Motor neuron (in vitro differentiated cells): ENCODE data around the gene RCOR1. TPM values are rescaled to one million over a fixed set of nuclear protein-coding genes. Genes with fewer than 3 reads are reported as not detected.

Source experiments
- ATAC-seq, 8 experiments: fragments of 200-7000 bp; cut with Tn5 transposase; replicated peaks in 6 of 8; 2 replicates each; pipeline ENCODE4 v1.8.0; 2021; ENCODE audit warnings: mild to moderate bottlenecking in 8 of 8, moderate library complexity in 8 of 8
- H3K27ac ChIP-seq, 2 donors: fragments of 250-450 bp; sonication (Bioruptor Pico); 2 replicates each; pipeline ENCODE4 v1.9.0; 2021; ENCODE audit warnings: antibody characterized with exemption in 2 of 2, mild to moderate bottlenecking in 2 of 2, moderate library complexity in 1 of 2
- H3K4me1 ChIP-seq, 2 donors: fragments of 250-450 bp; sonication (Bioruptor Pico); replicated peaks in 1 of 2; 2 replicates each; pipeline ENCODE4 v1.6.1; 2021; ENCODE audit warnings: antibody characterized with exemption in 2 of 2, mild to moderate bottlenecking in 2 of 2, moderate library complexity in 1 of 2
- H3K4me3 ChIP-seq, 5 donors: fragments of 250-450 bp; sonication (Bioruptor Pico); 2 replicates each; pipeline ENCODE4 v1.9.0; 2021; ENCODE audit warnings: antibody characterized with exemption in 5 of 5, mild to moderate bottlenecking in 5 of 5, moderate library complexity in 4 of 5
- WGBS, 10 experiments: fragments of 450-650 bp; shearing (Covaris generic); methylation state at CpG; one replicate each; pipeline ENCODE4 v1.0.0; 2022; 5-methylcytosine and 5-hydroxymethylcytosine counted together
- in situ Hi-C, 9 experiments: fragments of 400-800 bp; cut with MboI; loops; one replicate each; pipeline ENCODE4 v1.15.0; 2021; ENCODE audit warnings: low sequenced_read_pairs in 9 of 9, low pct_unique_long_range_greater_than_20kb in 2 of 9; ENCODE audit not compliant: unreplicated experiment in 9 of 9
- total RNA-seq, 8 experiments: library from RNA; unstranded; fragments of 300-600 nt; gene quantifications; 2 replicates each; pipeline versions ENCODE4 v1.2.3 to v1.2.4, GENCODE V29; 2022

The RCOR1 gene
- total RNA-seq, 8 experiments from 2014 or later, result 8.2 to 66.2 (median 11.0) TPM

DNA sequence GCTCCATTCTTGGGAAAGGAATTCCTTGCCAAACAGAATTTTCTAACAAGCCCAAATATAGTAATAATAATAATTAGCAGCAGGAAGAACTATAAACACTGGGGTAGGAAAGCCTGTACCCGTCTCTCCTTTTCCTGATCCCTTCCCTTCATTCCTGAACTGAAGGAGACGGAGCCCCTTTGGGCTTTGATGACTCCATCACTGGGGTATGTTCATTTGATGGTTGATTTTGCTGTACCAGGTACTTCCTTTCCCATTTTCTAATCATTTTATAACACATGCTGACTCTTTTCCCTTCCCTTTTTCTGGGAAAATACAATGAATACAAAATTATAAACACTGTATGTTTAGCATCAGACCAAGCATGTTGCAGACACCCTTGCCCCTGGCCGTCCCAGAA is 3.6 kb upstream of the RCOR1 start:
- 58 to 100% (median 69%) methylated on average over 1 to 3 of the region's 3 CpGs; no CpG with 5 or more reads in 3 of the 10 experiments for WGBS, 10 experiments
- peaks cover 8 to 16% of the 10 kb centered on the region in 2 donors for H3K4me1 ChIP-seq
- in situ Hi-C loops, result no loop called here
- H3K4me3 ChIP-seq, result no peak overlapping the region
- H3K27ac ChIP-seq, result no peak overlapping the region
- no peak for ATAC-seq

GRCh38 chr14:102589761-102590290 is 2.6 kb upstream of the RCOR1 start:
- 80 to 100% (median 87%) methylated on average over 1 to 9 of the region's 12 CpGs; no CpG with 5 or more reads in 4 of the 10 experiments for WGBS, 10 experiments

DNA sequence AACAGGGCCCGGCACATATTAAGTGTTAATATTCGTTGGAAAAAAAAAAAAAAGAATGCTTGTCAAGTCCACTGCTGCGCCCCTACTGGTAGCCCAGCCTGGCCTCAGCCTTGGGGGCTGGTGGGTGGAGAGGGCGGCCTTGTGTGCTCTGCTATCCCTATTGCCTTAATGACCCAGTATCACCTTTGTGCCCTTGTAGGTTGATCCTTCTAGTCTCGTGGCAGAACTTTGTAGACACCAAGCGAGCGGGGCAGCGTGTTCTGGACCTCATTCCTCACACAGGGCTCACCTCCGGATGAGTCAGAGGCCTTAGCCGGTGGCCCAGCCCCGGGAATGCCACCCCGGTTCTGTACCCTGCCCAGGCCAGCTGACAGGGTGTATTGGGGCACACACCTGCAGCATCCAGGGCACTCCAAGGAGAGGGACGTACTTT is 1.8 kb upstream of the RCOR1 start:
- peak in 1 of 8 experiments; percentile 2 for ATAC-seq
- Histone ChIP-seq H3K4me1 (peaks cover 13% of the 10 kb centered on the region in 2 donors), H3K4me3 (peak overlapping the region in 4 of 5 donors; percentile 64 to 99 (median 80)), H3K27ac (no peak overlapping the region)
- WGBS, 10 experiments, result 13 to 83% (median 41%) methylated on average over 1 to 8 of the region's 13 CpGs; no CpG with 5 or more reads in 2 of the 10 experiments
- in situ Hi-C loops, result no loop called here

More at GRCh38 chr14:102589761-102590290, 2.6 kb upstream of the RCOR1 start:
- ATAC-seq, result no peak
- peaks cover 13 to 16% of the 10 kb centered on the region in 2 donors for H3K4me1 ChIP-seq
- in situ Hi-C loops, result no loop called here
- H3K27ac ChIP-seq, result no peak overlapping the region
- H3K4me3 ChIP-seq, result no peak overlapping the region

- H3K4me1 ChIP-seq, result peaks cover 11 to 13% of the 10 kb centered on the region in 2 donors
- peak overlapping the region; percentile 98 for H3K27ac ChIP-seq
- 0% methylated on average over 1 to 4 of the region's 37 CpGs; no CpG with 5 or more reads in 4 of the 10 experiments for WGBS, 10 experiments
- in situ Hi-C loops, result no loop called here
- H3K4me3 ChIP-seq, result peak overlapping the region; percentile 64 to 99 (median 79)
- ATAC-seq, result peak in 5 of 8 experiments; percentile 3 to 13 (median 5)
Observed at GRCh38 chr14:102591372-102591943, 991 bp upstream of the RCOR1 start.

DNA sequence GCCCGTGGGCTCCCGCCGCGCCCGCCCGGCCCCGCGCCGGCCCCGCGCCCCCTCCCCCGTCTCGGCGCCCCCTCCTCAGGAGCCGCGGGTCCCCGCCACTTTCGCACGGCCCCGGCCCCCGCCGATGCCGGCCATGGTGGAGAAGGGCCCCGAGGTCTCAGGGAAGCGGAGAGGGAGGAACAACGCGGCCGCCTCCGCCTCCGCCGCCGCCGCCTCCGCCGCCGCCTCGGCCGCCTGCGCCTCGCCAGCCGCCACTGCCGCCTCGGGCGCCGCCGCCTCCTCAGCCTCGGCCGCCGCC is 263 bp downstream of the RCOR1 start:
- ATAC-seq, result peak; percentile 11 to 25 (median 17)
- H3K4me1 ChIP-seq, result peaks cover 11 to 13% of the 10 kb centered on the region in 2 donors
- H3K4me3 ChIP-seq, result peak overlapping the region; percentile 64 to 99 (median 79)
- in situ Hi-C loops, result no loop called here
- H3K27ac ChIP-seq, result peak overlapping the region; percentile 56 to 88
- WGBS, 10 experiments, result no CpG with 5 or more reads among the region's 49 CpGs

GRCh38 chr14:102593061-102593824 is 794 bp downstream of the RCOR1 start:
- peak overlapping the region; percentile 64 to 99 (median 79) for H3K4me3 ChIP-seq
- peaks cover 11 to 13% of the 10 kb centered on the region in 2 donors for H3K4me1 ChIP-seq
- 0% methylated on average over 1 to 2 of the region's 75 CpGs; no CpG with 5 or more reads in 7 of the 10 experiments for WGBS, 10 experiments
- ATAC-seq, result peak; percentile 0 to 7 (median 4)
- in situ Hi-C loops, result no loop called here
- peak overlapping the region; percentile 56 to 88 for H3K27ac ChIP-seq

DNA sequence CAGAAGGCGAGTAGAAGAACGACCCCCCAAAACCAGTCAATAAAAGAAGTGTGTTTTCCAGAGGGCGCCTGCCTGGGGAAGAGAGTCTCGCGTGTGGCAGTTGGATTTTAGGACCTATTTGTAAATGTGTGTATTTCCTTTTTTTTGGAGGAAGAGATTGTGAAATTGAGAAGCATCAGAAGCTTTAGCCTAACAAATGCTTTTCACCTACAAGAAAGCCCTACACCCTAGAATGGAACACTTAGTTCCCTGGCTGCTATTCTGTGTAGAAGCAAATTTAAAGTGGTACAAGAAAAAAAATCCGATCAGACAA is 1.3 kb downstream of the RCOR1 start:
- Histone ChIP-seq H3K27ac (no peak overlapping the region), H3K4me3 (peak overlapping the region; percentile 64 to 99 (median 79)), H3K4me1 (peaks cover 11 to 13% of the 10 kb centered on the region in 2 donors)
- no peak for ATAC-seq
- in situ Hi-C loops, result no loop called here
- WGBS, 10 experiments, result 0% methylated on average over 1 to 5 of the region's 6 CpGs; no CpG with 5 or more reads in 3 of the 10 experiments

DNA sequence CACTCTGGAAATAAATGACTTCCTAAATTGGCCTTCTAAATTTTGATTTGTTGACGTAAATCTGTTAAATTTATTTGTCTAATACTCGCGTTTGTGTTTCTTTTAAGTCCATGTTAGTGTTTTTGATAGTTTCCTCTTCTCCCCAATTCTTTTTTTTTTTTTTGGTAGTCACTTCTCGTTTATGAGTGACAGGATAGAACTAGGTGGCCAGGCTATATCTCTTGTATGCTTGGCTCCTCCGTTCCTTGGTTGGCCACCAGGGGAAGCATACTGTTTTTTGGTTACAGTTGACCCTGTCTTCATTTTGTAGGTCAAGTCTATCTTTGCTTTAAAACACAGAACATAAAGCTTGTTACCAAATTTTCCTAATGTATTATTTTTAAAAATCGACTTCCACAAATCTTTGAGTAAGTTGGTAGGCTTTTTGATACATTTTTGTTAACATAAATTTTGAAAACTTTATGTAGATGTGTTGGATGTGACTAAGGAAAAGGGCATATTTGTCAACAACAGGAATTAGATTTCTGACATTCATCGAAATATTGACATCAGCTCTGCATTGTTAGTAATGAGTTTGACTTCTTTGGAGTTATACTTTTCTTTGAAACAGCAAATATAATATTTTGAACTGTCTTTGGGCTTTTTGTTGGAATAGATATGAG is 2.2 kb downstream of the RCOR1 start:
- peak overlapping the region; percentile 64 to 99 (median 79) for H3K4me3 ChIP-seq
- 0 to 23% (median 12%) methylated on average over 5 to 7 of the region's 7 CpGs for WGBS, 10 experiments
- ATAC-seq, result peak in 1 of 8 experiments; percentile 2
- in situ Hi-C loops, result no loop called here
- H3K4me1 ChIP-seq, result peaks cover 11 to 13% of the 10 kb centered on the region in 2 donors
- H3K27ac ChIP-seq, result no peak overlapping the region

GRCh38 chr14:102601378-102601925 is 9.0 kb downstream of the RCOR1 start:
- ATAC-seq, result peak in 1 of 8 experiments; percentile 8
- Histone ChIP-seq H3K4me1 (no peaks in the 10 kb centered on the region), H3K27ac (no peak overlapping the region), H3K4me3 (no peak overlapping the region)
- in situ Hi-C loops, result no loop called here
- WGBS, 10 experiments, result 75 to 100% (median 92%) methylated on average over 1 of the region's 1 CpG; no CpG with 5 or more reads in 6 of the 10 experiments

- Histone ChIP-seq H3K4me1 (no peaks in the 10 kb centered on the region), H3K4me3 (no peak overlapping the region), H3K27ac (no peak overlapping the region)
- 40 to 100% (median 90%) methylated on average over 2 to 16 of the region's 16 CpGs for WGBS, 10 experiments
- in situ Hi-C loops, result no loop called here
- no peak for ATAC-seq
Observed at GRCh38 chr14:102602421-102603292, 10.2 kb downstream of the RCOR1 start.

- in situ Hi-C loops, result no loop called here
- H3K4me3 ChIP-seq, result no peak overlapping the region
- WGBS, 10 experiments, result 60 to 100% (median 87%) methylated on average over 1 to 4 of the region's 4 CpGs; no CpG with 5 or more reads in 1 of the 10 experiments
- H3K27ac ChIP-seq, result no peak overlapping the region
- no peak for ATAC-seq
- no peaks in the 10 kb centered on the region for H3K4me1 ChIP-seq
Observed at GRCh38 chr14:102603293-102603907, 11.0 kb downstream of the RCOR1 start.

DNA sequence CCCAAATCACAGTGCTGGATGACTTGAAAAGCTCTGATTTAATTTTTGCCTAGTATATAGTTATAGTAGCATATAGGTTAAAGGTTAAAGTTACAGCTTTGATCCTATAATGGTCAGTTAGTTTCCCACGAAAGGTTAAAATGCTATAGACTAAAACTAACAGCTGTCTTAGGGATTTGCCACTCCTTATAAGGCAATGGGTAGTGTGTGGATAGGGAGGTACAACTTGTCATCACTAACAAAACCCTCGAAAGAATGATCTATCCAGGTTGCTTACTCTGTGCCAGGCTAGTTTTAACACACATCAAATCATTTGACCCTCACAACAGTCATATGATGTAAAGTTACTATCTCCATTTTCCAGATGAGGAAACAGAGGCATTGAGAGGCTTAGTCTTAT is 11.7 kb downstream of the RCOR1 start:
- Histone ChIP-seq H3K4me3 (no peak overlapping the region), H3K27ac (no peak overlapping the region), H3K4me1 (no peaks in the 10 kb centered on the region)
- in situ Hi-C loops, result no loop called here
- no peak for ATAC-seq
- 33 to 100% (median 79%) methylated on average over 1 to 2 of the region's 2 CpGs; no CpG with 5 or more reads in 2 of the 10 experiments for WGBS, 10 experiments
